ENCODE data around the gene SGSM2.

Gene SGSM2

DNA sequence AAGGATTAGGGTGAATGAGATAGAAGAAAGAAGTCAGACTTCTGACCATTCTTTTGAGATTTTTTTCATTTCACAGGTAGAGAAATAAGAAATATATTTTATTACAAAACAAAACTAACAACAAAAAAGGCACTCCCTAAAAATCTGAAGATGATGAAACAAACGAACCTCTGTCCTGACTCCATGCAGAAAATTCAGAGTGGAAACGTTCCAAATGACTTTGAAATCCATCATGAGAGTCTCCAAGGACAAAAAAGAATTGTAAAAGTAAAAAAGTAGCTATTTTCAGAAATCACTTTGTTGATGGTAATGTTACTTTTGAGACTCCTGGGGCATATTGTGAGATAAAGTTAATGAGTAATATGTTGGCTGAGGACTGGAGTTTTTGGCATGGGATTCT lies 89.9 kb downstream of the SGSM2 start:
- DNase-seq: no peak

DNA sequence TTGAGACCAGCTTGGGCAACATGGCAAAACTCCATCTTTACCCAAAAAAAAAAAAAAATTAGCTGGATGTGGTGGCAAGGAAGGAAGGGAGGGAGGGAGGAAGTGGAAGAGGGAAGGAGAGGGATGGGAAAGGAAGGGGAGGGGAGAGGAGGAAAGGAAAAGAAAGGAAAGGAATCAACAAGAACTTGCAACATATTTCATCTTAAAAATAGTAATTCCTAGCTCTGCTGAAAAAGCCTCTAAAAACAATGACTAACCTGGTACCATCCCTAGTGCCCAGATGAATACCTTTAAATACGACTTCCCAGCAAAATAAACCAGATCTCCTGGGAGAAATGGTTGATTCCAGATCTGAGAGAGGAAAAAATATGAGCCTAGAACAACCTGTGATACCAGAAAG lies 90.6 kb downstream of the SGSM2 start:
- no peak for DNase-seq
